ENCODE measurements around the gene CEP112. TPM values are rescaled to one million over a fixed set of nuclear protein-coding genes. Genes with fewer than 3 reads are reported as not detected.

The CEP112 gene
- polyA plus RNA-seq, 1 donor (not counting 4 experiments of a cell fraction or from before 2014, with no cell fraction given), result 2.6 TPM

DNA sequence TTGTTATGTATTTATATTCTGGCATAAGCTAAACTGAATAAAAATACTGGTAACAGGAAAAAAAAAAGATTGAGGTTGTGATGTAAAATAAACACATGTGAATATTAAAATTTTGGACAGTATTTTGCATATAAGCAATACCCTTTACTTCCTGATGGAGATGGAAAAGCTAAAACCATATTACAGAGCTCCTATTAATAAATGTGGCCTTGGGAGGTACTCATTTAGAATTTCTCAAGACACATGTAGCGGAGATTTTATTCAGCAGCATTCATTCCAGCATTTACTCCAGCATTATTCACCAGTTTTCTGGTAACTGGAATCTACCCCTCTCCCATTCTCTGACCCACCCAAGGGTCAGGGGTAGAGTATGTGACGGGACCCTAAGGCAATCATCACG is 536.2 kb downstream of the CEP112 start:
- H3K9me3 ChIP-seq (ENCODE audit: control insufficient read depth, low read depth, low read length), result no peaks in the 10 kb centered on the region
- no peak overlapping the region for H3K4me2 ChIP-seq (ENCODE audit: control insufficient read depth, extremely low read depth, insufficient read depth, low read depth, low read length)
- H3K79me2 ChIP-seq (ENCODE audit: control insufficient read depth, insufficient read depth, low read length), result no peaks in the 10 kb centered on the region
- H2AFZ ChIP-seq (ENCODE audit: control insufficient read depth, low read length), result no peak overlapping the region
- DNase-seq (ENCODE audit: low read depth, low spot score) (no peak), FAIRE-seq (no peak)
- H3K4me1 ChIP-seq (ENCODE audit: control insufficient read depth, extremely low read depth, insufficient read depth, low read length), result no peaks in the 10 kb centered on the region
- no peaks in the 10 kb centered on the region for H3K36me3 ChIP-seq (ENCODE audit: control insufficient read depth in 2 of 2, extremely low read depth in 1 of 2, insufficient read depth in 2 of 2, low read length in 2 of 2)
- TF ChIP-seq EZH2 (IDR thresholded peaks at IDR 0.05; ENCODE audit: low read length), result no peak
- TF ChIP-seq, protein P1, sequence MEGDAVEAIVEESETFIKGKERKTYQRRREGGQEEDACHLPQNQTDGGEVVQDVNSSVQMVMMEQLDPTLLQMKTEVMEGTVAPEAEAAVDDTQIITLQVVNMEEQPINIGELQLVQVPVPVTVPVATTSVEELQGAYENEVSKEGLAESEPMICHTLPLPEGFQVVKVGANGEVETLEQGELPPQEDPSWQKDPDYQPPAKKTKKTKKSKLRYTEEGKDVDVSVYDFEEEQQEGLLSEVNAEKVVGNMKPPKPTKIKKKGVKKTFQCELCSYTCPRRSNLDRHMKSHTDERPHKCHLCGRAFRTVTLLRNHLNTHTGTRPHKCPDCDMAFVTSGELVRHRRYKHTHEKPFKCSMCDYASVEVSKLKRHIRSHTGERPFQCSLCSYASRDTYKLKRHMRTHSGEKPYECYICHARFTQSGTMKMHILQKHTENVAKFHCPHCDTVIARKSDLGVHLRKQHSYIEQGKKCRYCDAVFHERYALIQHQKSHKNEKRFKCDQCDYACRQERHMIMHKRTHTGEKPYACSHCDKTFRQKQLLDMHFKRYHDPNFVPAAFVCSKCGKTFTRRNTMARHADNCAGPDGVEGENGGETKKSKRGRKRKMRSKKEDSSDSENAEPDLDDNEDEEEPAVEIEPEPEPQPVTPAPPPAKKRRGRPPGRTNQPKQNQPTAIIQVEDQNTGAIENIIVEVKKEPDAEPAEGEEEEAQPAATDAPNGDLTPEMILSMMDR (optimal IDR thresholded peaks at IDR 0.05 in 1 of 3, IDR thresholded peaks at IDR 0.05 in 1 of 3, conservative IDR thresholded peaks at IDR 0.05 in 1 of 3; ENCODE audit: extremely low read depth in 1 of 3, insufficient read depth in 2 of 3, low read length in 3 of 3), result no peak
- no peak overlapping the region for H3K4me3 ChIP-seq (ENCODE audit: control insufficient read depth in 2 of 3, extremely low read depth in 1 of 3, insufficient read depth in 2 of 3, low read depth in 1 of 3, low read length in 3 of 3)
- no peak overlapping the region for H3K27ac ChIP-seq (ENCODE audit: control insufficient read depth, insufficient read depth, low read length)
- no peaks in the 10 kb centered on the region for H3K27me3 ChIP-seq (ENCODE audit: control insufficient read depth, extremely low read depth, insufficient read depth, low read length)
- H3K9me1 ChIP-seq (ENCODE audit: control insufficient read depth, extremely low read depth, insufficient read depth, low read length), result no peaks in the 10 kb centered on the region
- H4K20me1 ChIP-seq (ENCODE audit: control insufficient read depth, extremely low read depth, insufficient read depth, low read length), result no peaks in the 10 kb centered on the region
- dilution Hi-C loops (cut with MboI; ENCODE audit: extremely low pct_ligation_motif_present, low sequenced_read_pairs), result no loop called here
- H3K9ac ChIP-seq (ENCODE audit: control insufficient read depth, extremely low read depth, insufficient read depth, low read length), result no peak overlapping the region

DNA sequence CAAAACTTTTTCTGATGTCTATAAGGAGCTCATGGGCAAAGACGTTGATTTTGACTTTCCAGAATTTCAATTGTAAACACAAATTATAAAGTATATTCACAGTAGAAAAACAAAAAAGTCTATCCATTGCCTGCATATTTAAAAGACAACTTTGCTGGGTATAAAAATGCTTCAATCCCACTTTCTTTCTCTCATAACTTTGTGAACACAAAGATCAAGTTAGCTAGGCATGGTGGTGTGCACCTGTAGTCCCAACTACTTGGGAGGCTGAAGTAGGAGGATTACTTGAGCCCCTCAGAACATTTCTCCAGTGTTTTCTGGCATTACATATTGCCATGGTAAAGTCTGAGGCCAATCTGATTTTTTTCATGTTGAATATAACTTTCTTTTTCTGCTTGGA is 547.4 kb downstream of the CEP112 start:
- no peak overlapping the region for H3K9ac ChIP-seq (ENCODE audit: control insufficient read depth, extremely low read depth, insufficient read depth, low read length)
- H4K20me1 ChIP-seq (ENCODE audit: control insufficient read depth, extremely low read depth, insufficient read depth, low read length), result no peaks in the 10 kb centered on the region
- H3K27ac ChIP-seq (ENCODE audit: control insufficient read depth, insufficient read depth, low read length), result no peak overlapping the region
- dilution Hi-C loops (cut with MboI; ENCODE audit: extremely low pct_ligation_motif_present, low sequenced_read_pairs), result no loop called here
- peaks cover 2% of the 10 kb centered on the region for H3K9me3 ChIP-seq (ENCODE audit: control insufficient read depth, low read depth, low read length)
- no peaks in the 10 kb centered on the region for H3K27me3 ChIP-seq (ENCODE audit: control insufficient read depth, extremely low read depth, insufficient read depth, low read length)
- FAIRE-seq (no peak), DNase-seq (ENCODE audit: low read depth, low spot score) (no peak)
- H3K9me1 ChIP-seq (ENCODE audit: control insufficient read depth, extremely low read depth, insufficient read depth, low read length), result no peaks in the 10 kb centered on the region
- no peak overlapping the region for H3K4me3 ChIP-seq (ENCODE audit: control insufficient read depth in 2 of 3, extremely low read depth in 1 of 3, insufficient read depth in 2 of 3, low read depth in 1 of 3, low read length in 3 of 3)
- no peak overlapping the region for H2AFZ ChIP-seq (ENCODE audit: control insufficient read depth, low read length)
- no peak overlapping the region for H3K4me2 ChIP-seq (ENCODE audit: control insufficient read depth, extremely low read depth, insufficient read depth, low read depth, low read length)
- H3K4me1 ChIP-seq (ENCODE audit: control insufficient read depth, extremely low read depth, insufficient read depth, low read length), result no peaks in the 10 kb centered on the region
- H3K79me2 ChIP-seq (ENCODE audit: control insufficient read depth, insufficient read depth, low read length), result no peaks in the 10 kb centered on the region
- no peak for TF ChIP-seq EZH2 (IDR thresholded peaks at IDR 0.05; ENCODE audit: low read length)
- TF ChIP-seq, protein P1 (optimal IDR thresholded peaks at IDR 0.05 in 1 of 3, IDR thresholded peaks at IDR 0.05 in 1 of 3, conservative IDR thresholded peaks at IDR 0.05 in 1 of 3; ENCODE audit: extremely low read depth in 1 of 3, insufficient read depth in 2 of 3, low read length in 3 of 3), result no peak
- no peaks in the 10 kb centered on the region for H3K36me3 ChIP-seq (ENCODE audit: control insufficient read depth in 2 of 2, extremely low read depth in 1 of 2, insufficient read depth in 2 of 2, low read length in 2 of 2)

All from keratinocyte (primary cell).